ENCODE data around the gene GPA33. TPM values are rescaled to one million over a fixed set of nuclear protein-coding genes. Genes with fewer than 3 reads are reported as not detected.
A peak's percentile ranks its signal among the peaks of the same experiment; 100 is the strongest.

GPA33 gene
- total and polyA plus RNA-seq, 11 donors, result 0.15 to 3.6 (median 1.1) TPM; not detected in 1

- Histone ChIP-seq H3K9me3 (no peaks in the 10 kb centered on the region), H3K4me1 (peaks cover 0 to 8% (median 3%) of the 10 kb centered on the region in 12 donors), H3K27ac (no peak overlapping the region), H3K36me3 (no peaks in the 10 kb centered on the region), H3K4me3 (no peak overlapping the region), H3K27me3 (peaks cover 0 to 8% (median 0%) of the 10 kb centered on the region in 9 donors)
- WGBS, 4 donors, result 33 to 37% (median 34%) methylated on average over 6 of the region's 6 CpGs
- ATAC-seq (peak in 3 of 4 donors; percentile 65 to 80 (median 79)), DNase-seq (peak in 2 of 5 donors; percentile 27 to 52)
- intact Hi-C loops (cut with DNase I), result loop anchor here in 8 of 10 donors (1.0 to 10.0 kb wide), 10 partner anchors 80 to 1132 kb away; partner anchors contain the start of gene ILDR2 (in 2 of the 8)
- TF ChIP-seq POLR2A (IDR thresholded peaks at IDR 0.05), result no peak
- TF ChIP-seq, protein P1, sequence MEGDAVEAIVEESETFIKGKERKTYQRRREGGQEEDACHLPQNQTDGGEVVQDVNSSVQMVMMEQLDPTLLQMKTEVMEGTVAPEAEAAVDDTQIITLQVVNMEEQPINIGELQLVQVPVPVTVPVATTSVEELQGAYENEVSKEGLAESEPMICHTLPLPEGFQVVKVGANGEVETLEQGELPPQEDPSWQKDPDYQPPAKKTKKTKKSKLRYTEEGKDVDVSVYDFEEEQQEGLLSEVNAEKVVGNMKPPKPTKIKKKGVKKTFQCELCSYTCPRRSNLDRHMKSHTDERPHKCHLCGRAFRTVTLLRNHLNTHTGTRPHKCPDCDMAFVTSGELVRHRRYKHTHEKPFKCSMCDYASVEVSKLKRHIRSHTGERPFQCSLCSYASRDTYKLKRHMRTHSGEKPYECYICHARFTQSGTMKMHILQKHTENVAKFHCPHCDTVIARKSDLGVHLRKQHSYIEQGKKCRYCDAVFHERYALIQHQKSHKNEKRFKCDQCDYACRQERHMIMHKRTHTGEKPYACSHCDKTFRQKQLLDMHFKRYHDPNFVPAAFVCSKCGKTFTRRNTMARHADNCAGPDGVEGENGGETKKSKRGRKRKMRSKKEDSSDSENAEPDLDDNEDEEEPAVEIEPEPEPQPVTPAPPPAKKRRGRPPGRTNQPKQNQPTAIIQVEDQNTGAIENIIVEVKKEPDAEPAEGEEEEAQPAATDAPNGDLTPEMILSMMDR (IDR thresholded peaks at IDR 0.05), result peak in 11 of 12 donors; percentile 32 to 62 (median 49)
These were observed 32.9 kb downstream of the GPA33 start for GRCh38 chr1:167057241-167057688.

DNA sequence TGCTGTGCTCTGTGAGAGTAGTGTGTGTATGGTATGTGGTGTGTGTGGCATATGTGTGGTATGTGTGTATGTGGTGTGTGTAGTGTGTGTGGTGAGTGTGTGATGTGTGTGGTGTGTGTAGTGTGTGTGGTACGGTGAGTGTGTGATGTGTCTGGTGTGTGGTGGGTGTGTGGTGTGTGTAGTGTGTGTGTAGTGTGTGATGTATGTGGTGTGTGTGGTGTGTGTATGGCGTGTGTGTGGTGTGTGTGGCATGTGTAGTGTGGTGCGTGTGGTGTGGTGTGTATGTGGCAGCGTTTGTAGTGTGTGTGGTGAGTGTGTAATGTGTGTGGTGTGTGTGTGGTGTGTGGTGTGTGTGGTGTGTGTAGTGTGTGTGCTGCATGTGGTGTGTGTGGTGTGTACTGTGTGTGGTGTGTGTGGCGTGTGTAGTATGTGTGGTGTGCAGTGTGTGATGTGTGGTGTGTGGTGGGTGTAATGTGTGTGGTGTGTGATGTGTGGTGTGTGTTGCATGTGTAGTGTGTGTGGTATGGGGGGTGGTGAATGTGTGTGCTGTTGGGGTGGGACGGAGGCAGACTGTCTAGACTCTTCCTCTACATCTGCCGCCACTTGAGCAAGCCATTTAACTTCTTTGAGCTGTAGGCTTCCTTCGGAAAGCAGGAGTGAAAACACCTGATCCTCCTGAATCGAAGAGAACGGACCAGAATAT lies 33.5 kb downstream of the GPA33 start:
- WGBS, 4 donors, result 51 to 63% (median 58%) methylated on average over 10 of the region's 10 CpGs
- TF ChIP-seq, protein P1 (IDR thresholded peaks at IDR 0.05), result no peak
- no peak for TF ChIP-seq POLR2A (IDR thresholded peaks at IDR 0.05)
- intact Hi-C loops (cut with DNase I), result loop anchor here in 8 of 10 donors (1.0 to 10.0 kb wide), 10 partner anchors 79 to 1132 kb away; partner anchors contain the start of gene ILDR2 (in 2 of the 8)
- peaks cover 0 to 8% (median 0%) of the 10 kb centered on the region in 9 donors for H3K27me3 ChIP-seq
- no peak overlapping the region for H3K4me3 ChIP-seq
- DNase-seq (no peak), ATAC-seq (no peak)
- H3K9me3 ChIP-seq, result no peaks in the 10 kb centered on the region
- H3K4me1 ChIP-seq, result peaks cover 0 to 8% (median 3%) of the 10 kb centered on the region in 12 donors
- H3K36me3 ChIP-seq, result no peaks in the 10 kb centered on the region
- no peak overlapping the region for H3K27ac ChIP-seq

DNA sequence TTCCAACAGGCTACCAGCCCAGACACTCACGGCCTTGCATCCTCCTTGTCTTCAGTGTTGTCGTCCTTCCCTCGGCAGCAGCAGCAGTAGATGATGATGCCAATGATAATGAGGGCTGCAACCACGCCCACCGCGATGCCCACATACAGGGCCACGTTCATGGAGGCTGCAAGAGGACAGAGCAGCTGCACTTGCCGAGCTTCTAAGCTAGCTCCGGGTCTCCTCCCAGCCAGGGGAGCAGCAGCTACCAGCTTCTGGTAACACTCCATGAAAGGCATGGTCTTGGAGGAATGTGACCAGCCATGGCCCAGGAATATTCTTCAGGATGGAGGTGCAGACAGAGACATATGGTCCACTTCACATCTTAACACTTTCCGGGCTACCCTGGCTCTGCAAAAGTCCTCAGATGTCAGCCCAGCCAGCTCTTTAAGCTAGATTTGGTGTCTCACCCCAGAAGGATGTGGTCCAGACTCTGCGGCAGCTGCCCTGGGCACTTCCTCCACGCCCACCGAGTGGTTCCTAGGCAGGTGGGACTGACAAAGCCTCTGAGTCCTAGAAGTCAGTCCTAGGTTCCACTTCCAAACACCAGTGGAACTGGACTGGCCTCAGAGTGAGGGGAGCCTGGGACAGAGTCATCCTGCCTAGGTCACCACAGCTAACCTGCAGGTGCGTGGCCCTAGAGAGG lies 35.1 kb downstream of the GPA33 start:
- Histone ChIP-seq H3K36me3 (no peaks in the 10 kb centered on the region), H3K9me3 (no peaks in the 10 kb centered on the region), H3K27ac (no peak overlapping the region), H3K4me1 (peaks cover 0 to 8% (median 3%) of the 10 kb centered on the region in 12 donors), H3K27me3 (peaks cover 0 to 6% (median 0%) of the 10 kb centered on the region in 9 donors), H3K4me3 (no peak overlapping the region)
- DNase-seq (no peak), ATAC-seq (no peak)
- no peak for TF ChIP-seq POLR2A (IDR thresholded peaks at IDR 0.05)
- TF ChIP-seq, protein P1 (IDR thresholded peaks at IDR 0.05), result no peak
- 80 to 82% (median 81%) methylated on average over 10 to 14 of the region's 14 CpGs for WGBS, 4 donors
- intact Hi-C loops (cut with DNase I), result loop anchor here in 6 of 10 donors (5.0 to 10.0 kb wide), 7 partner anchors 78 to 1130 kb away; partner anchors contain the start of gene ILDR2 (in 2 of the 6)

DNA sequence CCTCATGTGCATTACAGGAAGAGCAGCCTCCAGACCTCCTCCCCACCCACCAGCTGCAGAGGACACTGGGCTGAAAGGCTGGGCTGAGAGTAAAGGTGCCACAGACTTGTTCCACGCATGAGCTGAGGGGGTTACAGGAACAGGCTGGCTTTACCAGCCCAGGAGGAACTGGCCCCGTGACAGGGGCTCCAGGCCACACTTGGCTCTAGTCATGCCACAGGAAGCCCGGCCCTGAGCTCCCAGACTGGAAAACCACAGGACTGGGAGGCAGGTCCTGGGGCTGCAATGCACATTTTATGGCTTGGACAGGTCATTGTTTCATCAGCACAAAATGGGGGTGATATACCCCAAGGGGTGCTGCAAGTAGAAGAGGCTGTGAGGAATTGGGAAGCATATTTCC lies 35.6 kb downstream of the GPA33 start:
- 67 to 75% (median 72%) methylated on average over 2 to 3 of the region's 3 CpGs for WGBS, 4 donors
- no peak for TF ChIP-seq POLR2A (IDR thresholded peaks at IDR 0.05)
- TF ChIP-seq, protein P1 (IDR thresholded peaks at IDR 0.05), result no peak
- intact Hi-C loops (cut with DNase I), result loop anchor here in 2 of 10 donors (10.0 kb wide), 2 partner anchors 80 to 1130 kb away; partner anchors contain the start of gene ILDR2 (in 1 of the 2)

More for the DNA sequence above, 35.6 kb downstream of the GPA33 start:
- ATAC-seq (no peak), DNase-seq (no peak)
- Histone ChIP-seq H3K36me3 (no peaks in the 10 kb centered on the region), H3K9me3 (no peaks in the 10 kb centered on the region), H3K27ac (no peak overlapping the region), H3K4me1 (peaks cover 0 to 8% (median 3%) of the 10 kb centered on the region in 12 donors), H3K4me3 (no peak overlapping the region), H3K27me3 (peaks cover 0 to under 1% (median 0%) of the 10 kb centered on the region in 9 donors)
